ENCODE data around the gene PAIP1. TPM values are rescaled to one million over a fixed set of nuclear protein-coding genes. Genes with fewer than 3 reads are reported as not detected.

Gene PAIP1
- total and polyA plus RNA-seq, 8 donors = 3.8 to 93.6 (median 50.8) TPM

- TF ChIP-seq POLR2AphosphoS5 (IDR thresholded peaks at IDR 0.05) (no peak), POLR2A (IDR thresholded peaks at IDR 0.05) (no peak), CTCF (IDR thresholded peaks at IDR 0.05) (no peak), EP300 (IDR thresholded peaks at IDR 0.05) (no peak)
- 76 to 87% (median 79%) methylated on average over 4 of the region's 4 CpGs for WGBS, 5 donors
- Histone ChIP-seq H3K4me3 (no peak overlapping the region), H3K4me1 (peaks cover 0 to 14% (median 7%) of the 10 kb centered on the region in 4 donors), H3K36me3 (no peaks in the 10 kb centered on the region), H3K27ac (no peak overlapping the region), H3K27me3 (no peaks in the 10 kb centered on the region), H3K9me3 (no peaks in the 10 kb centered on the region)
- intact Hi-C loops (cut with DNase I; ENCODE audit: low total_unique reads) = no loop called here
- no peak for DNase-seq
These were observed 12.4 kb upstream of the PAIP1 start for GRCh38 chr5:43569236-43569746.

DNA sequence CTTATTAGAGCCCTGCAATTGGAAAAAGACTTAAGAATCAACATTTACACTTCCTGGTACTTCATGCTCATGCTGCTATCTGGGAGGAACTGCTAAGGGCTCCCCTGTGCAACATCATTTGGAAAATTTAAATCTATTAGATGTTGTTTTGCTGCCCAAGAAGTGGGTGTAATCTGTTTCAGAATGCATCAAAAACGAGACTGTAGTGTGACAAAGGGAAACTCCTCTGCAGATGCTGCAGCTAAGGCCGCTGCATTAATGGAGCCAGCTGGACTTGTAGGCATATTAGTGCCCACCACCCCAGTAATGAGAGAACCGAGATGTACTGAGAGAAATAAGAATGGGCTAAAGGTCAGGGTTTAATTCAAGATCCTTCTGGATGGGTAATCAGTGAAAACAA lies 11.1 kb upstream of the PAIP1 start:
- peaks cover 0 to 20% (median 8%) of the 10 kb centered on the region in 4 donors for H3K4me1 ChIP-seq
- WGBS, 5 donors = 65 to 93% (median 81%) methylated on average over 3 of the region's 3 CpGs

GRCh38 chr5:43565043-43565442 lies 8.2 kb upstream of the PAIP1 start:
- 73 to 86% (median 83%) methylated on average over 5 of the region's 5 CpGs for WGBS, 5 donors
- no peak for TF ChIP-seq CTCF (IDR thresholded peaks at IDR 0.05)
- no peak for TF ChIP-seq POLR2AphosphoS5 (IDR thresholded peaks at IDR 0.05)
- TF ChIP-seq EP300 (IDR thresholded peaks at IDR 0.05) = no peak
- no peak for TF ChIP-seq POLR2A (IDR thresholded peaks at IDR 0.05)
- intact Hi-C loops (cut with DNase I; ENCODE audit: low total_unique reads) = no loop called here

More for the DNA sequence above, 11.1 kb upstream of the PAIP1 start:
- Histone ChIP-seq H3K27ac (no peak overlapping the region), H3K36me3 (no peaks in the 10 kb centered on the region), H3K27me3 (no peaks in the 10 kb centered on the region), H3K9me3 (no peaks in the 10 kb centered on the region), H3K4me3 (no peak overlapping the region)
- intact Hi-C loops (cut with DNase I; ENCODE audit: low total_unique reads) = no loop called here
- TF ChIP-seq EP300 (IDR thresholded peaks at IDR 0.05) (no peak), POLR2AphosphoS5 (IDR thresholded peaks at IDR 0.05) (no peak), CTCF (IDR thresholded peaks at IDR 0.05) (no peak), POLR2A (IDR thresholded peaks at IDR 0.05) (no peak)
- DNase-seq = no peak

GRCh38 chr5:43564289-43564850 lies 7.5 kb upstream of the PAIP1 start:
- no peak for DNase-seq
- H3K36me3 ChIP-seq = no peaks in the 10 kb centered on the region
- TF ChIP-seq CTCF (IDR thresholded peaks at IDR 0.05) = no peak
- no peak for TF ChIP-seq POLR2AphosphoS5 (IDR thresholded peaks at IDR 0.05)
- no peak for TF ChIP-seq EP300 (IDR thresholded peaks at IDR 0.05)
- TF ChIP-seq POLR2A (IDR thresholded peaks at IDR 0.05) = no peak
- no peaks in the 10 kb centered on the region for H3K27me3 ChIP-seq
- peaks cover 0 to 9% (median 2%) of the 10 kb centered on the region in 4 donors for H3K4me1 ChIP-seq
- intact Hi-C loops (cut with DNase I; ENCODE audit: low total_unique reads) = no loop called here
- no peak overlapping the region for H3K27ac ChIP-seq
- 52 to 67% (median 62%) methylated on average over 5 of the region's 5 CpGs for WGBS, 5 donors
- no peak overlapping the region for H3K4me3 ChIP-seq
- H3K9me3 ChIP-seq = no peaks in the 10 kb centered on the region

More at GRCh38 chr5:43565043-43565442, 8.2 kb upstream of the PAIP1 start:
- no peak for DNase-seq
- no peaks in the 10 kb centered on the region for H3K36me3 ChIP-seq
- no peak overlapping the region for H3K4me3 ChIP-seq
- peaks cover 0 to 9% (median 2%) of the 10 kb centered on the region in 4 donors for H3K4me1 ChIP-seq
- no peaks in the 10 kb centered on the region for H3K27me3 ChIP-seq
- H3K27ac ChIP-seq = no peak overlapping the region
- no peaks in the 10 kb centered on the region for H3K9me3 ChIP-seq

All from stomach (tissue), 9 donors.